IPS-18c (cell line): ENCODE data around the gene TMEM94.

ENCODE experiments used
- H3K4me3 ChIP-seq: 2 replicates; pipeline ENCODE4 v1.7.0; 2013; ENCODE audit warnings: low read depth, mild to moderate bottlenecking, low read length, moderate library complexity; ENCODE audit not compliant: insufficient read depth
- H3K9me3 ChIP-seq: one replicate; pipeline ENCODE4 v1.6.1; 2013; ENCODE audit warnings: mild to moderate bottlenecking, low read length, moderate library complexity; ENCODE audit not compliant: control insufficient read depth, insufficient read depth

The TMEM94 gene

GRCh38 chr17:75486951-75487350 lies 30.5 kb downstream of the TMEM94 start:
- no peak overlapping the region for H3K4me3 ChIP-seq
- no peaks in the 10 kb centered on the region for H3K9me3 ChIP-seq

- no peak overlapping the region for H3K4me3 ChIP-seq
- no peaks in the 10 kb centered on the region for H3K9me3 ChIP-seq
Measured at GRCh38 chr17:75487351-75488070, 31.1 kb downstream of the TMEM94 start.

- Histone ChIP-seq H3K4me3 (no peak overlapping the region), H3K9me3 (no peaks in the 10 kb centered on the region)
Measured at GRCh38 chr17:75488693-75489510, 32.5 kb downstream of the TMEM94 start.

GRCh38 chr17:75489511-75489955 lies 33.1 kb downstream of the TMEM94 start:
- Histone ChIP-seq H3K4me3 (no peak overlapping the region), H3K9me3 (no peaks in the 10 kb centered on the region)

GRCh38 chr17:75490173-75490743 lies 33.8 kb downstream of the TMEM94 start:
- H3K9me3 ChIP-seq = no peaks in the 10 kb centered on the region
- no peak overlapping the region for H3K4me3 ChIP-seq

GRCh38 chr17:75490953-75491649 lies 34.7 kb downstream of the TMEM94 start:
- Histone ChIP-seq H3K9me3 (no peaks in the 10 kb centered on the region), H3K4me3 (no peak overlapping the region)

GRCh38 chr17:75491680-75492079 lies 35.2 kb downstream of the TMEM94 start:
- no peaks in the 10 kb centered on the region for H3K9me3 ChIP-seq
- H3K4me3 ChIP-seq = no peak overlapping the region

GRCh38 chr17:75492555-75493168 lies 36.2 kb downstream of the TMEM94 start:
- H3K9me3 ChIP-seq = no peaks in the 10 kb centered on the region
- H3K4me3 ChIP-seq = no peak overlapping the region

GRCh38 chr17:75493476-75494129 lies 37.2 kb downstream of the TMEM94 start:
- Histone ChIP-seq H3K4me3 (no peak overlapping the region), H3K9me3 (no peaks in the 10 kb centered on the region)

- H3K4me3 ChIP-seq = no peak overlapping the region
- no peaks in the 10 kb centered on the region for H3K9me3 ChIP-seq
Measured at GRCh38 chr17:75494326-75494877, 38.0 kb downstream of the TMEM94 start.

- Histone ChIP-seq H3K4me3 (no peak overlapping the region), H3K9me3 (no peaks in the 10 kb centered on the region)
Measured at GRCh38 chr17:75496005-75496404, 39.6 kb downstream of the TMEM94 start.

- Histone ChIP-seq H3K4me3 (no peak overlapping the region), H3K9me3 (no peaks in the 10 kb centered on the region)
Measured at GRCh38 chr17:75498039-75498725, 41.7 kb downstream of the TMEM94 start.

GRCh38 chr17:75498726-75499213 lies 42.3 kb downstream of the TMEM94 start:
- Histone ChIP-seq H3K9me3 (no peaks in the 10 kb centered on the region), H3K4me3 (no peak overlapping the region)

GRCh38 chr17:75499313-75500022 lies 43.0 kb downstream of the TMEM94 start:
- H3K9me3 ChIP-seq = no peaks in the 10 kb centered on the region
- no peak overlapping the region for H3K4me3 ChIP-seq
